GM19239 (cell line): ENCODE data around the gene POLR1A.

ENCODE experiments used
- DNase-seq: peaks from one replicate; pipeline ENCODE4 v3.0.0; 2011; ENCODE audit warnings: low spot score; ENCODE audit not compliant: insufficient read length
- FAIRE-seq: peaks from 2 replicates; lab custom pipeline; 2011; peaks lifted over from hg19 to GRCh38; lab: Jason Lieb, UNC

Gene POLR1A

GRCh38 chr2:86105252-86105968 lies at the start of gene POLR1A:
Gene POLR1A, minus strand, starts transcription at chr2:86105886. Its CDS starts 110 bp downstream, at chr2:86105776.
- no peak for FAIRE-seq
- peak; percentile 41 for DNase-seq

GRCh38 chr2:86150502-86150901 lies 44.8 kb upstream of the POLR1A start:
- FAIRE-seq (no peak), DNase-seq (no peak)

- FAIRE-seq: no peak
- DNase-seq: no peak
Observed at GRCh38 chr2:86147793-86148192, 42.1 kb upstream of the POLR1A start.

GRCh38 chr2:86143926-86144685 lies 38.4 kb upstream of the POLR1A start:
- FAIRE-seq: no peak
- no peak for DNase-seq

- DNase-seq: no peak
- FAIRE-seq: no peak
Observed at GRCh38 chr2:86143307-86143706, 37.6 kb upstream of the POLR1A start.

- no peak for DNase-seq
- no peak for FAIRE-seq
Observed at GRCh38 chr2:86142436-86143257, 37.0 kb upstream of the POLR1A start.

- FAIRE-seq (no peak), DNase-seq (no peak)
Observed at GRCh38 chr2:86140969-86141392, 35.3 kb upstream of the POLR1A start.

- FAIRE-seq: no peak
- no peak for DNase-seq
Observed at GRCh38 chr2:86139981-86140380, 34.3 kb upstream of the POLR1A start.

- DNase-seq: no peak
- no peak for FAIRE-seq
Observed at GRCh38 chr2:86138736-86139625, 33.3 kb upstream of the POLR1A start.

- DNase-seq (no peak), FAIRE-seq (no peak)
Observed at GRCh38 chr2:86136141-86136540, 30.5 kb upstream of the POLR1A start.

- no peak for DNase-seq
- FAIRE-seq: no peak
Observed at GRCh38 chr2:86135653-86136052, 30.0 kb upstream of the POLR1A start.

- DNase-seq (no peak), FAIRE-seq (no peak)
Observed at GRCh38 chr2:86134709-86135108, 29.0 kb upstream of the POLR1A start.

- FAIRE-seq (no peak), DNase-seq (no peak)
Observed at GRCh38 chr2:86124683-86125082, 19.0 kb upstream of the POLR1A start.

GRCh38 chr2:86123328-86123925 lies 17.7 kb upstream of the POLR1A start:
- FAIRE-seq (no peak), DNase-seq (no peak)

GRCh38 chr2:86118130-86118529 lies 12.4 kb upstream of the POLR1A start:
- FAIRE-seq (no peak), DNase-seq (no peak)

- FAIRE-seq: peak; percentile 81
- no peak for DNase-seq
Observed at GRCh38 chr2:86107031-86107430, 1.3 kb upstream of the POLR1A start.

- peak; percentile 97 for FAIRE-seq
- peak; percentile 78 for DNase-seq
Observed at GRCh38 chr2:86105969-86106945, 571 bp upstream of the POLR1A start, which contains the start of gene PTCD3. Gene PTCD3, plus strand, starts transcription at chr2:86106235. Its CDS starts 13 bp downstream, at chr2:86106248.

GRCh38 chr2:86102157-86102556 lies 3.5 kb downstream of the POLR1A start:
- FAIRE-seq: no peak
- no peak for DNase-seq
